ENCODE measurements around the gene WIPI1. TPM values are rescaled to one million over a fixed set of nuclear protein-coding genes. Genes with fewer than 3 reads are reported as not detected.

WIPI1 gene
- total RNA-seq, 1 donor from 2014 or later, result 29.5 TPM

- H3K4me3 ChIP-seq, result no peak overlapping the region
- Mint-ChIP-seq H3K36me3 (peaks cover 10% of the 10 kb centered on the region), H3K4me1 (peaks cover 18% of the 10 kb centered on the region), H3K27ac (no peak overlapping the region), H3K4me3 (no peak overlapping the region), H3K9me3 (no peaks in the 10 kb centered on the region), H3K27me3 (ENCODE audit: insufficient read depth, low read depth) (no peaks in the 10 kb centered on the region)
- no peaks in the 10 kb centered on the region for H3K36me3 ChIP-seq
- no peak for DNase-seq (ENCODE audit: low spot score)
- H3K27me3 ChIP-seq, result no peaks in the 10 kb centered on the region
- TF ChIP-seq CTCF (IDR thresholded peaks at IDR 0.05) (no peak), EZH2phosphoT487 (IDR thresholded peaks at IDR 0.05) (no peak), EZH2 (IDR thresholded peaks at IDR 0.05) (no peak)
- no peaks in the 10 kb centered on the region for H3K4me1 ChIP-seq
- no peak overlapping the region for H3K4me2 ChIP-seq
- peaks cover 10% of the 10 kb centered on the region for H3F3A ChIP-seq (ENCODE audit: low read depth)
- H3K9ac ChIP-seq, result no peak overlapping the region
- H3K79me2 ChIP-seq (ENCODE audit: low read depth), result no peaks in the 10 kb centered on the region
- H3K27ac ChIP-seq, result no peak overlapping the region
- H4K20me1 ChIP-seq (ENCODE audit: low read depth), result no peaks in the 10 kb centered on the region
- no peaks in the 10 kb centered on the region for H3K9me3 ChIP-seq (ENCODE audit: low read depth)
- H2AFZ ChIP-seq (replicated peaks), result no peak overlapping the region
Observed at GRCh38 chr17:68451670-68452354, 5.5 kb downstream of the WIPI1 start.

- no peak overlapping the region for H3K27ac ChIP-seq
- Mint-ChIP-seq H3K4me3 (no peak overlapping the region), H3K27me3 (ENCODE audit: insufficient read depth, low read depth) (no peaks in the 10 kb centered on the region), H3K27ac (no peak overlapping the region), H3K9me3 (no peaks in the 10 kb centered on the region), H3K4me1 (peaks cover 8% of the 10 kb centered on the region), H3K36me3 (peaks cover 10% of the 10 kb centered on the region)
- H3K4me3 ChIP-seq, result no peak overlapping the region
- H3K9me3 ChIP-seq (ENCODE audit: low read depth), result no peaks in the 10 kb centered on the region
- peaks cover 2% of the 10 kb centered on the region for H3F3A ChIP-seq (ENCODE audit: low read depth)
- no peaks in the 10 kb centered on the region for H3K27me3 ChIP-seq
- H3K4me1 ChIP-seq, result no peaks in the 10 kb centered on the region
- H4K20me1 ChIP-seq (ENCODE audit: low read depth), result no peaks in the 10 kb centered on the region
- H3K4me2 ChIP-seq, result no peak overlapping the region
- H3K79me2 ChIP-seq (ENCODE audit: low read depth), result no peaks in the 10 kb centered on the region
- TF ChIP-seq CTCF (IDR thresholded peaks at IDR 0.05) (no peak), EZH2 (IDR thresholded peaks at IDR 0.05) (no peak), EZH2phosphoT487 (IDR thresholded peaks at IDR 0.05) (no peak)
- DNase-seq (ENCODE audit: low spot score), result no peak
- no peak overlapping the region for H3K9ac ChIP-seq
- no peak overlapping the region for H2AFZ ChIP-seq (replicated peaks)
- H3K36me3 ChIP-seq, result no peaks in the 10 kb centered on the region
Observed at GRCh38 chr17:68450801-68451200, 6.5 kb downstream of the WIPI1 start.

GRCh38 chr17:68450391-68450790 lies 6.9 kb downstream of the WIPI1 start:
- H3K27me3 Mint-ChIP-seq (ENCODE audit: insufficient read depth, low read depth), result no peaks in the 10 kb centered on the region
- H3K36me3 Mint-ChIP-seq, result peaks cover 10% of the 10 kb centered on the region
- Histone ChIP-seq H3F3A (ENCODE audit: low read depth) (no peaks in the 10 kb centered on the region), H3K4me1 (no peaks in the 10 kb centered on the region), H4K20me1 (ENCODE audit: low read depth) (no peaks in the 10 kb centered on the region), H3K9ac (no peak overlapping the region), H3K9me3 (ENCODE audit: low read depth) (no peaks in the 10 kb centered on the region), H3K27me3 (no peaks in the 10 kb centered on the region), H2AFZ (replicated peaks) (no peak overlapping the region), H3K4me2 (no peak overlapping the region), H3K27ac (no peak overlapping the region), H3K79me2 (ENCODE audit: low read depth) (no peaks in the 10 kb centered on the region), H3K36me3 (no peaks in the 10 kb centered on the region), H3K4me3 (no peak overlapping the region)
- H3K4me3 Mint-ChIP-seq, result no peak overlapping the region
- H3K4me1 Mint-ChIP-seq, result peaks cover 6% of the 10 kb centered on the region
- no peak overlapping the region for H3K27ac Mint-ChIP-seq
- TF ChIP-seq CTCF (IDR thresholded peaks at IDR 0.05), result no peak
- H3K9me3 Mint-ChIP-seq, result no peaks in the 10 kb centered on the region
- DNase-seq (ENCODE audit: low spot score), result no peak
